ENCODE results near the gene FTO.

DNA sequence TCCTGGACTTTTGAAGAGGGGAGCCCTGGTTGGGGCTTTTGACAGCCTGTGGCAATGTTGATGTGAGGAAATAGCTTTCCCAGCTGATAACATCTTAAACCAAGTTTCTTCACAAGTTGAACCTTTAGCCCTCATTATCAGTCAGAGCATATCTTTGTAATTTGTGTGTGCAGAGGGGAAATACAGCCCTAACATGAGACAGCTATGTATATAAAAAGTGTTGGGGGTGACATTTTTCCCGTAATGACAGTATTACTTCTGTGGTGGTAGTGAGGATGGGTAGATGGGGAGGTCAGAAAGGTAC lies 221.1 kb downstream of the FTO start:
- TF ChIP-seq GATA3 (IDR thresholded peaks at IDR 0.05; ENCODE audit: low read depth, low read length) (no peak), GATA2 (IDR thresholded peaks at IDR 0.05; ENCODE audit: low read depth, low read length) (no peak)
